Activated T-helper 1 cell treated with anti-CD3 and anti-CD28 coated beads, Interleukin-12 subunit alpha, Interleukin-12 subunit beta, Interleukin-2, Interleukin-4 antibody, amounts not matched to agents 30 ng/mL and 10 ng/mL and 1 ng/mL, durations not matched to agents 14 hours and 24 hours and 36 hours (primary cell): Measurements from ENCODE around the gene PROKR2. TPM values are rescaled to one million over a fixed set of nuclear protein-coding genes. Genes with fewer than 3 reads are reported as not detected.

ENCODE experiments used
- DNase-seq: peaks from one replicate; pipeline ENCODE4 v3.0.0; 2021; ENCODE audit warnings: low spot score
- H3K27ac Mint-ChIP-seq: one replicate; pipeline ENCODE4 v1.8.0; 2021; ENCODE audit warnings: mild to moderate bottlenecking, mixed read lengths
- H3K27me3 Mint-ChIP-seq: one replicate; pipeline ENCODE4 v1.8.0; 2022; ENCODE audit warnings: mild to moderate bottlenecking, moderate library complexity, mixed read lengths; ENCODE audit not compliant: insufficient read depth
- H3K36me3 Mint-ChIP-seq: one replicate; pipeline ENCODE4 v1.8.0; 2021; ENCODE audit warnings: low read depth, mixed read lengths
- H3K4me1 Mint-ChIP-seq: one replicate; pipeline ENCODE4 v1.8.0; 2021; ENCODE audit warnings: low read depth, mixed read lengths
- H3K4me3 Mint-ChIP-seq: one replicate; pipeline ENCODE4 v1.8.0; 2021; ENCODE audit warnings: mild to moderate bottlenecking, moderate library complexity, mixed read lengths
- H3K9me3 Mint-ChIP-seq: one replicate; pipeline ENCODE4 v1.8.0; 2021; ENCODE audit warnings: mixed read lengths
- intact Hi-C: fragments of 100-400 bp; cut with micrococcal nuclease; formaldehyde crosslinking; loops from one replicate; pipeline ENCODE4 v1.15.1; 2024
- total RNA-seq: library from RNA; stranded (reverse); gene quantifications from 2 replicates; pipeline ENCODE4 v1.2.3, GENCODE V29; 2022

Gene PROKR2
- total RNA-seq: not detected in 2 replicates

DNA sequence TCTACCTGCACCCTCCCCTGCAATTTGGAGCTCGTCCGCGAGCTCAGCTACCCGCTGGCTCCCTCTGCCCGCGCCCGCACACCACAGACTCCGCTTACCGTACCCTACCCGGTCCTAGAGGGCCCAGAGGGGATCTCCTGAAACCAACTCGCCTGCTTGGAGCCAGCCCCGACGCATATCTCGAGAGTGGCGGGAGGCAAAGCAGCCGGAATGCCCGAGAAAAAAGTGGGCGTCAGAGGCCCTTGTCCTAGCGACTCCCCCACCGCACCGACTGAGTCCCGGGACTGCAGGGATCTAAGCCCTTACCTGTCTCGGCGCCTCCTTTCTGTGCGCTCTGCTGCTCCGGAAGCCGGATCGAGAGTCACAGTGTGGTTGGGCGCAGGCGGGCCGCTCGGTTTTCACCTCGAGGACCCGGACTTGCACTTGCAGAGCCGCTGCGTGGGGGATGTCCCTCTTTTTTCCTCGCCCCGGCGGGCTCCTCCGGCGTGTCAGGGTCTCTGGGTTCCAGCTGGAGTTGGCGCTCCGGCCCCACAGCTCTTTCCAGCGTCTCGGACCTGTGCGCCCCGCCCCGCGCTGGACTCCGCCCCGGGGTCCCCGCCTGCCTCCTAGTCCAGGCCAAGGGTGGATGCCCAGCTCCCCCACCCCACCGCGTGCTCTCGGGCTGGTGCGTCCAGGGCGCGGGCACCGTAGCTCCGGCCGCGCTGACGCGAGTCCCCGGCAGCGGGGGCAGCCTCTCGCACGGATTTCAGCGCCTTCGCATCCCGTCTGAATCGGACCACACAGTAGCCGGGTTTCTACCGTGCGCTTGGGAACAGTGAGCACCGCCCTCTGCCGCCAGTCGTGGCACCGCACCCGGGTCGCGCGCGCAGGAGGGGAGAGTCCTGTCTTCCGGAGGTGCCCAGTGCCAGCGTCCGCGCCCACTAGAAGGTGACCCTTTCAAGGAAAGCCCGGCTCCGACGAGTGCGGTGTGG lies at the start of gene PROKR2:
PROKR2 (minus strand) TSS at position 767 of the 971 bp plus-strand sequence. CDS start 2,585 bp downstream, outside the sequence.
- Mint-ChIP-seq H3K4me3 (no peak within 1 kb of the TSS), H3K27me3 (peaks cover 46% of the 10 kb centered on the region), H3K27ac (no peak within 1 kb of the TSS), H3K36me3 (no peaks in the 10 kb centered on the region), H3K4me1 (no peaks in the 10 kb centered on the region), H3K9me3 (no peaks in the 10 kb centered on the region)
- no peak for DNase-seq
- intact Hi-C loops: no loop called here

DNA sequence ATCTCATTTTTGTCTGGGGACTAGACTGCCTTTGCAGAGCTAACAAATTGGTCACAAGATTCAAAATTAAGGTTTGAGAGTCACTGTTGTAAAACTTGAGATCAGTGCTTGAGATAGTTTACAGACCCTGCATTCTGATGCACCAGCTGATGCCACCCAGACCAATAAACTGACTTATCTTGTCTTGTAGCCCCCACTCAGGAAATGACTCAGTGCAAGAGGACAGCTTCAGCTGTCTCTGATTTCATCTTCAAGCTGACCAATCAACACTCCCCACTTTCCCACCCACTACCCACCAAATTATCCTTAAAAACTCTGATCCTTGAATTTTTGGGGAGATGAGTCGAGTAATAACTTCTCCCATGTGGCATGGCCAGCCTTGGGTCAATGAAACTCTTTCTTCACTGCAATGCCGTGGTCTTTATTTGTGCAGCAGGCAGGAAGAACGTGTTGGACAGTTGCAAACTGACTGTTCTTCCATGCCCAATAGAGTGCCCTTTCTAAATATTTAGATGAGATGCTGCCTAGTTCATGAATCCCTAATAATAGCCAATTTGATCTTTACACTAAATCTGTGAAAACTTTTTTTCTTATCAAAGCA lies 48.3 kb upstream of the PROKR2 start:
- peaks cover 2% of the 10 kb centered on the region for H3K27me3 Mint-ChIP-seq
- no peak for DNase-seq
- no peaks in the 10 kb centered on the region for H3K36me3 Mint-ChIP-seq
- H3K4me3 Mint-ChIP-seq: no peak overlapping the region
- H3K4me1 Mint-ChIP-seq: peaks cover 8% of the 10 kb centered on the region
- peaks cover 4% of the 10 kb centered on the region for H3K9me3 Mint-ChIP-seq
- intact Hi-C loops: no loop called here
- no peak overlapping the region for H3K27ac Mint-ChIP-seq

DNA sequence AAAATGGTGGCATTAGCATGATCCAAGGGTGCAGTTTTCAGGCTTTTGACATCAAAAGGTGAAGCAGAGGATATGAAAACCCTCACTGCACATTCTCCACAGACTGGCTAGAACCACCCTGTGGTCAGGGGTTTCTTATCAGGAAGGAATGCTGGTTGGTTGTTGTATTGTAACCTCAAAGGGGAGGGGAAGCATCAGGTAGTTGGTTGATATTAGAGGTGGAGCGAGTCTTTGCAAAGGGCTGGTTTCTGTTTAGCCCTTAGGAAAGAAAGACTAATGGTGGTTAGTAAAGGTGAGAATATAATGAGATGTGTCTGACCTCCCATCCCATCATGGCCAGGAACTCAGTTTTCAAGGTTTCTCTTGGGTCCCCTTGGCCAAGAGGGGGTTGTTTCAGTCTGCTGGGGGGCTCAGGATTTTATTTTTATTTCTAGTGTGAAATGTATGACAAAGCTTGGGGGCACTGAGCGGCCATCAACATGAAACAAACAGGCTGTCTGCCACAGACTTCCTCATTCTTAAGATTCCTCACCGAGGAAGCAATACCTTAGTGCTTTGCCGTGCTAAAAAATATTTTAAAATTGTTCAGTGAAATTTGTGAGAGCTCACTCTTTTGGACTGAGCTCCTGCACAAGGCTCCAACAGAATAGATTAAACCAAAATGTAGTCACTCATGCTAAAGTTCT lies 47.5 kb upstream of the PROKR2 start:
- peaks cover 8% of the 10 kb centered on the region for H3K9me3 Mint-ChIP-seq
- peaks cover 2% of the 10 kb centered on the region for H3K27me3 Mint-ChIP-seq
- intact Hi-C loops: no loop called here
- H3K36me3 Mint-ChIP-seq: no peaks in the 10 kb centered on the region
- H3K4me1 Mint-ChIP-seq: no peaks in the 10 kb centered on the region
- no peak for DNase-seq
- no peak overlapping the region for H3K4me3 Mint-ChIP-seq
- H3K27ac Mint-ChIP-seq: no peak overlapping the region

DNA sequence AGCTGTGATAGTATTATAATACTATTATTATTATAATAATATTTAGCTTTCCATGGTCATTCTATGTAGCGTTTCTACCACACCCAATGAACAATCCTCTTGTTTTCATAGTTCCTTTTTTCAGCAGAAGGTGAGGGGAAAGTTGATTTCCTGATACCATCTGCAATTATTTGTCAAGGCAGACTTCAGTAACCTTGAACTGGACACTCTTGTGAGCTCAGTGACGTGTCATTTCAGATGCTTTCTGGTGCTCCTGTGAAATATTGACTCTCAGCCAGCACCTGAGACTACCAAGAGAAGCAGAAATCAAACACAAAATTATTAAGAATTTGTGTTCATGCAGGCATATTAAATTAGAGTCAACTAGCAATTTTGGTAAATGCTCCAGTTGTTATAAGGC lies 46.0 kb upstream of the PROKR2 start:
- Mint-ChIP-seq H3K36me3 (no peaks in the 10 kb centered on the region), H3K4me3 (no peak overlapping the region), H3K9me3 (peaks cover 8% of the 10 kb centered on the region), H3K27me3 (peaks cover 2% of the 10 kb centered on the region), H3K4me1 (no peaks in the 10 kb centered on the region), H3K27ac (no peak overlapping the region)
- intact Hi-C loops: no loop called here
- DNase-seq: no peak

DNA sequence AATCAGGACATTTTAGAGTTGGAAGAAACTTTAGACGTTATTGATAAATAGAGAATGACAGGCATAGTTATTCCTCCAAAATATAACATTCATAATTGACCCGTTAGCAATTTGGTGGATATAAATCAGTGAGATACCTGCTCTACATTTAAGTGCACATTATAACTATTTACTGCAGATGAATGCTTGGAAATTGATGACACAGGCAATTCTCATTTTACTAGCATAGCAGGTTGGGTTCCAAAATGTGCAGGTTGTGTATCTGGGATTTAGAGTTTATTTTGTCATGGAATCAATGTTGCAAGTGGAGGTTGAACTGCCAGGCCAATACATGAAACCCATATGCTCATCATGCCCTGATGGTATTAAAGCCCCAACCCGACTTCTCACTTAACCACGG lies 44.4 kb upstream of the PROKR2 start:
- Mint-ChIP-seq H3K27ac (no peak overlapping the region), H3K27me3 (peaks cover 2% of the 10 kb centered on the region), H3K4me3 (no peak overlapping the region), H3K36me3 (no peaks in the 10 kb centered on the region), H3K4me1 (no peaks in the 10 kb centered on the region), H3K9me3 (peaks cover 8% of the 10 kb centered on the region)
- intact Hi-C loops: no loop called here
- no peak for DNase-seq

DNA sequence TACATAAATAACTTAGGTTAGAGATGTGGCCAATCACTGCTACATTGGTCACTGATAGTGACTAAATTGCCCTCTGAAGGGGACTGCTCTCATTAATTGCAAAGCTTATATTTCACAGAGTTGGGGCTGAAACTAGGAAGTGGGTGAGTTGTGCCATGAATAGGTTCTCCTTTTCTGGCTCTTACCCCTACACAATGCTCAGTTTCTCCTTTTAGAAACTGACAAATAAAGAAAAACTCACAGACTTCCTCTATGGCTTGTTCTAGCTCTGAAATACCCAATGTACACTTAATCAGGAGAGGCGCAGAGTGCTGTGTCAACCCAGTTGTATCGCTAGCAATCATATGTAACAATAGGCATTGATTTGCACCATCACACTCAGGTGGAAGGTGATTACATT lies 41.2 kb upstream of the PROKR2 start:
- Mint-ChIP-seq H3K9me3 (peaks cover 4% of the 10 kb centered on the region), H3K4me3 (no peak overlapping the region), H3K27me3 (no peaks in the 10 kb centered on the region), H3K4me1 (peaks cover 5% of the 10 kb centered on the region), H3K27ac (no peak overlapping the region), H3K36me3 (no peaks in the 10 kb centered on the region)
- DNase-seq: no peak
- intact Hi-C loops: no loop called here

DNA sequence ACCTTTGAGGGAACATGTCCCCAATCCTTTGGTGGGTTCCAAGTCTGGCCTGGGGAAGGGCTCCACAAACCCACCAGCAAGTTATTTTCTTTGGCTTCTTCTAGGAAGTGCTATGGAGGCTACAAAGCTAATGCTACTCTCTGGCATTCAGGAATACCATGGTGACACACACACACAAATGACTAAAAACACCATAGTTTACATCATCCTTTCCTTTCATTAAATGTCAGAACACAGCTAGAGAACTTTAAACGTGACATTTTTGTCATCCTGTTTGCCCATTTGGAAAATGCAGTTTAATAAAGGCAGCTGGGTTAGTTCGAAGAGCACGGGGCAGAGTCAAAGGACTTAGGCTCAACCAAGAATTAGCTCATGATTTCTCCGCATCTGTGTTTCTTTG lies 40.2 kb upstream of the PROKR2 start:
- H3K27ac Mint-ChIP-seq: no peak overlapping the region
- DNase-seq: no peak
- no peak overlapping the region for H3K4me3 Mint-ChIP-seq
- H3K9me3 Mint-ChIP-seq: peaks cover 4% of the 10 kb centered on the region
- peaks cover 5% of the 10 kb centered on the region for H3K4me1 Mint-ChIP-seq
- H3K36me3 Mint-ChIP-seq: no peaks in the 10 kb centered on the region
- intact Hi-C loops: no loop called here
- peaks cover under 1% of the 10 kb centered on the region for H3K27me3 Mint-ChIP-seq

DNA sequence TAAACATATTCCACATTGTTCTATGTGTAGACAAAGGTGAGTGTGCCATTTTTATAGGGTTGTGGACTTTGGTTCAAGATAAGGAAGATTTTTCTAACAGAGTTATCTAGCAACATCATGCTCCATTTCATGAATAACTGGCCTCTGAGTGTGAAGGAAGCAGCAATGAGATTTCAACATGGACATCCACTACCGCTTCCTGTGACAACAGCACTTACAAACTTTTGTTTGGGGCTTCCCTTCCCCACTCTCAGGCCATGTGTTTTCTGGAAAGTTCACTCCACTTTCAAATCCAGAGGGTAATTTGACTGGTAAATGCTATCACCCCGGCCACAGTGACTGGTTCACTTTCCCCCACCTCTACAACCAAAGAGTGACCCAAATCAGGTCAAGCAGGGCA lies 38.1 kb upstream of the PROKR2 start:
- Mint-ChIP-seq H3K36me3 (no peaks in the 10 kb centered on the region), H3K9me3 (peaks cover 2% of the 10 kb centered on the region), H3K4me1 (peaks cover 5% of the 10 kb centered on the region), H3K4me3 (no peak overlapping the region), H3K27ac (no peak overlapping the region), H3K27me3 (peaks cover 1% of the 10 kb centered on the region)
- intact Hi-C loops: loop anchor here (2.0 kb wide), 1 partner anchor 14 kb away; no protein-coding TSS in a partner anchor
- DNase-seq: no peak

DNA sequence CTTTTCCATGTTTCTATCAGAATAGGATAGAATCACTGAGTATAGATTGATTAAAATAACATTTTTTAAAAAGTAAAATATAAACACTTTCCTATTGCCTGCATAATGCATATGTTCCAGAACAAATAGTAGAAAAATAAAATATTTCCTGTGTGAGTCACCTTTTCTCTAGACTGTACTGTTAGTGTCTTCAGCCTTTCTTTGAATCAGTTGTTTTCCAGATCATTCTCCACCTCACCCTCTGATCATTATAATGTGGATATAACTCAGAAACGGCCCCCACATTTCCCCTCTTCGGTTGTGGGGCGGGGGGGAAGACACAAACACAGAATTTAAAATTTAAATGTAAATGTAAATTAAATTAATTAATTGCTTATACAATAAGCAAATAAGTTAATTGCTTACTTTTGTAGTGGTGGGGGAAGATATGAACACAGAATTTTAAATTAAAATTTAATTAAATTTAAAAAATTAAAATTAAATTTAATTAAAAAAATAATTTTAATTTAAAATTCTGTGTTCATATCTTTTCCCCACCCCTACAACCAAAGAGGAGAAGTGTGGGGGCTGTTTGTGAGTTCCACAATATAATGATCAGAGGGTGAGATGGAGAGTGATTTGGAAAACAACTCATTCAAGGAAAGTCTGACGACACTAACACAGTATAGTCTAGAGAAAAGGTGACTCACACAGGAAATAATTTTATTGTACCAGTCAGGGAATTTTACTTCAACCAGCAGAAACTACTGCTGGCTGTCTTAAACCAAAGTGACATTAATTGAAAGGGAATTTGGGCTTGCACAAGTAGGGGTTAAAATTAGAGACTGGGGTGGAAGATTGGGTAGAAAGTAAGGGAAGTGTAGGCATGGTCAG lies 37.1 kb upstream of the PROKR2 start:
- peak overlapping the region; percentile 65 for H3K27ac Mint-ChIP-seq

DNA sequence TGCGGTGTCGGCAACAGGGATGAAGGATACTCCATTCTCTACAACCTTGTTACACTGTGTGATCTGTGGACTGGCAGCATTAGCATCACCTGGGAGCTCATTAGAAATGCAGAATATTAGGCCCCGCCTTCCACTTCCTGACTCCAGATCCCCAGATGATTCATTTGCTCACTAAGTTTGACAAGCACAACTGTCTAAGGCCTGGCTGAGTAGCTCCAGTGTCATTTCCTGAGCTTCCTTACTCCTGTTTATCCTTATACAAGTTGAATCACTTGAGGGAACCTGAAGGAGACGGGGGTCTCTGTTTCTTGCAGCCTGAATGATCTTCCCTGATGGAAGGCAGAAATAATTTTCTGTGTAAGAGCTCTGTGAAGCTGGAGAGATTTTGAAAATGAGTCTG lies 32.7 kb upstream of the PROKR2 start:
- Mint-ChIP-seq H3K36me3 (no peaks in the 10 kb centered on the region), H3K9me3 (no peaks in the 10 kb centered on the region), H3K27me3 (peaks cover 1% of the 10 kb centered on the region), H3K4me3 (no peak overlapping the region), H3K27ac (no peak overlapping the region), H3K4me1 (peaks cover 5% of the 10 kb centered on the region)
- intact Hi-C loops: no loop called here
- no peak for DNase-seq

More for the DNA sequence above, 37.1 kb upstream of the PROKR2 start:
- Mint-ChIP-seq H3K9me3 (no peaks in the 10 kb centered on the region), H3K4me3 (no peak overlapping the region), H3K36me3 (no peaks in the 10 kb centered on the region), H3K27me3 (peaks cover 1% of the 10 kb centered on the region), H3K4me1 (peaks cover 5% of the 10 kb centered on the region)
- intact Hi-C loops: loop anchor here (2.0 kb wide), 1 partner anchor 15 kb away; no protein-coding TSS in a partner anchor
- DNase-seq: no peak

DNA sequence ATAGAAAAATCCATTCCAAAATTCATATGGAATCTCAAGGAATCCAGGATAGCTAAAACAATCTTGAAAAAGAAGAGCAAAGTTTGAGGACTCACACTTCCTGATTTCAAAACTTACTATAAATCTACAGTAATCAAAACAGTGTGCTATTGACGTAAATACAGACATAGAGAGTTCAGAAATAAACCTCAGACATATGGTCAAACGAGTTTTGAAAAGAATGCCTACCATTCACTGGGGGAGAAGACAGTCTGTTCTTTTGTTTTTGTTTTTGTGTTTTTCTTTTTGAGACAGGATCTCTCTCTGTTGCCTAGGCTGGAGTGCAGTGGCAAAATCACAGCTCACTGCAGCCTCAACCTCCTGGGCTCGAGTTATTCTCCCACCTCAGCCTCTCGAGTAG lies 25.3 kb upstream of the PROKR2 start:
- no peaks in the 10 kb centered on the region for H3K36me3 Mint-ChIP-seq
- H3K27me3 Mint-ChIP-seq: peaks cover 18% of the 10 kb centered on the region
- H3K4me1 Mint-ChIP-seq: no peaks in the 10 kb centered on the region
- no peaks in the 10 kb centered on the region for H3K9me3 Mint-ChIP-seq
- intact Hi-C loops: no loop called here
- no peak overlapping the region for H3K4me3 Mint-ChIP-seq
- H3K27ac Mint-ChIP-seq: no peak overlapping the region
- no peak for DNase-seq

DNA sequence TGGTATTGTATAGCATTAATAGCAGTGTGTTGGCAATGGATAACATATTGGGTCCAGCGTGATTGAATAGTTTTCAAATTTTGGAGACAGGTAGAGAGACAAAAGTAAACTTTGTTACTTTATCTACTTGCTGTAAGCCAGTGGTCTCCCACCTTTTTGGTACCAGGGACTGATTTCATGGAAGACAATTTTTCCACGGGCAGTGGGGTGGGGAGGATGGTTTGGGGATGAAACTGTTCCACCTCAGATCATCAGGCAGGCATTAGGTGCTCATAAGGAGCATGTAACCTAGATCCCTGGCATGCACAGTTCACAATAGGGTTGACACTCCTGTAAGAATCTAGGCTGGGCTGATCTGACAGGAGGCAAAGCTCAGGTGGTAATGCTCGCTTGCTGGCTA lies 14.6 kb upstream of the PROKR2 start:
- peaks cover 1% of the 10 kb centered on the region for H3K27me3 Mint-ChIP-seq
- H3K9me3 Mint-ChIP-seq: no peaks in the 10 kb centered on the region
- intact Hi-C loops: no loop called here
- H3K4me1 Mint-ChIP-seq: no peaks in the 10 kb centered on the region
- no peak overlapping the region for H3K27ac Mint-ChIP-seq
- H3K36me3 Mint-ChIP-seq: no peaks in the 10 kb centered on the region
- H3K4me3 Mint-ChIP-seq: no peak overlapping the region
- no peak for DNase-seq
